Smooth muscle cell of the coronary artery (primary cell): ENCODE data around the gene NCOR1. TPM values are rescaled to one million over a fixed set of nuclear protein-coding genes. Genes with fewer than 3 reads are reported as not detected.

Source experiments
- total RNA-seq: library from RNA; depleted of rRNA; stranded (reverse); fragments of >200 nt; gene quantifications from 2 replicates; pipeline ENCODE4 v1.2.3, GENCODE V29; 2014; ENCODE audit warnings: low replicate concordance

Gene NCOR1
- total RNA-seq, result 60.7 and 66.1 TPM in 2 replicates

GRCh38 chr17:16215273-16215964, at the start of gene NCOR1:
TSS of gene NCOR1 (minus strand) at chr17:16215534. CDS start at chr17:16194569, 20,965 bp downstream.

GRCh38 chr17:16217002-16217635, 1.8 kb upstream of the NCOR1 start, which contains the start of gene PIGL:
TSS of gene PIGL (plus strand) at chr17:16217210. CDS start at chr17:16217227, 17 bp downstream.

GRCh38 chr17:15999141-15999973, 216.0 kb downstream of the NCOR1 start, which contains the start of the genes TTC19 and ZSWIM7:
TSS of gene TTC19 (plus strand) at chr17:15999824. CDS start at chr17:15999849, 25 bp downstream.
TSS of gene ZSWIM7 (minus strand) at chr17:15999704. CDS start at chr17:15999594, 110 bp downstream.

Other genes starting within 250 kb of the NCOR1 start
- gene ZSWIM7, start 215.8 kb downstream of the NCOR1 start, total RNA-seq, result 9.7 and 35.9 TPM in 2 replicates
- gene TTC19, start 215.7 kb downstream of the NCOR1 start, total RNA-seq, result 21.5 and 45.9 TPM in 2 replicates
- gene PIGL, start 1.7 kb upstream of the NCOR1 start, total RNA-seq, result 9.2 and 12.6 TPM in 2 replicates
- 4.8 and 28.1 TPM in 2 replicates for gene CENPV, start 137.9 kb upstream of the NCOR1 start, total RNA-seq
- 3,973 and 7,249 TPM in 2 replicates for gene UBB, start 165.6 kb upstream of the NCOR1 start, total RNA-seq
- 53.1 and 92.7 TPM in 2 replicates for gene TRPV2, start 200.0 kb upstream of the NCOR1 start, total RNA-seq